Right atrium auricular region (tissue), 2 donors: Measurements from ENCODE around the gene SELENOO. TPM values are rescaled to one million over a fixed set of nuclear protein-coding genes. Genes with fewer than 3 reads are reported as not detected.
A peak's percentile ranks its signal among the peaks of the same experiment; 100 is the strongest.

Experiments
- DNase-seq: peaks from one replicate; pipeline ENCODE4 v3.0.0-alpha.2; 2019; ENCODE audit warnings: low spot score
- H3K27ac ChIP-seq, 2 donors: fragments of 200-600 bp; sonication (generic); 1 replicate in 1 of 2; 2 replicates in 1 of 2; pipeline ENCODE4 v1.5.1; 2016 to 2019
- H3K27me3 ChIP-seq, 2 donors: fragments of 200-600 bp; sonication (generic); one replicate each; pipeline versions ENCODE4 v1.5.1 to v1.6.0; 2017 to 2019
- H3K36me3 ChIP-seq: fragments of 200-600 bp; sonication (generic); one replicate; pipeline ENCODE4 v1.5.1; 2016
- H3K4me1 ChIP-seq, 2 donors: fragments of 200-600 bp; sonication (generic); one replicate each; pipeline versions ENCODE4 v1.5.1 to v1.6.0; 2017 to 2019
- H3K4me3 ChIP-seq, 2 donors: fragments of 200-600 bp; sonication (generic); 1 replicate in 1 of 2; 2 replicates in 1 of 2; pipeline ENCODE4 v1.5.1; 2017 to 2019; ENCODE audit warnings: mild to moderate bottlenecking in 1 of 2, moderate library complexity in 1 of 2
- H3K9me3 ChIP-seq, 2 donors: fragments of 200-600 bp; sonication (generic); one replicate each; pipeline ENCODE4 v1.5.1; 2019
- total RNA-seq, 2 donors: library from RNA; depleted of rRNA; stranded (reverse); fragments of >200 nt; gene quantifications; one replicate each; pipeline ENCODE4 v1.1.0, GENCODE V29; 2016
- TF ChIP-seq, protein P1 (sequence below), 2 donors: fragments of 200-600 bp; sonication (generic); IDR thresholded peaks; one replicate each; pipeline ENCODE4 v1.5.1; 2019; ENCODE audit warnings: antibody characterized with exemption in 2 of 2

The SELENOO gene
- total RNA-seq, 2 donors from 2014 or later, result 18.0 to 20.0 TPM

DNA sequence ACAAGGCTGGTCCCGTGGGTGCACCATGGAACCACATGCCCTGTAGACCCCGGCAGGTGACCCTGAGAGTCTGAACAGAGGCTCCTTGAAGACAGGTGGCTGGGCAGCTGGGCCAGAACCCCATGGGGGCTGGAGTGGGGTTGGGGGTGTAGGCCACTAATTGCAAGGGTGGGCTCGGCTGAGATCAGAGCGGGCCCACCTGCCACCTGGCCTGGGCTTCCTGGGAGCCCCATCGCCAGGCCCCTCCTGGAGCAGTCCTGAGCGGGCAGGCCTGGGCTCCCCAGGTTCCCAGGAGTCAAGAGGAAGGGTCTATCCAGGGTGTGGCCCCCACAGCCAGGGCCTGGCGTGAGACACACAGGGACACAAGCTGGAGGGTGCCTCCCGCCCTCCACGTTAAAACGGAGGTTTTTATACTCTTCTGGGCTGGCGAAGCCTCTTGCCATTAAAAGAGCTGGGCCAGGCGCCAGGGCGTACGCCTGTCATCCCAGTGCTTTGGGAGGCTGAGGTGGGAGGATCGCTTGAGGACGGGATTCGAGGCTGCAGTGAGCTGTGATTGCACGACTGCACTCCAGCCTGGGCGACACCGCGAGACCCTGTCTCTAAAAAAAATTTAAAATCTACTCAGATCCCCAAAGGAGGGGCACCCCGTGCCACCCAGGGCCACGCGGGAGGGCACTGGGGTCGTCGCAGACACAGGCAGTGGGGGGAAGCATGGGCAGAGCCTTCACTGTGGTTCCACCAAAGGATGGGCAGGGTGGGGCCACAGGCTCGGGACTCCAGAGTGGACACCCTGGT is 19.9 kb upstream of the SELENOO start:
- TF ChIP-seq, protein P1, sequence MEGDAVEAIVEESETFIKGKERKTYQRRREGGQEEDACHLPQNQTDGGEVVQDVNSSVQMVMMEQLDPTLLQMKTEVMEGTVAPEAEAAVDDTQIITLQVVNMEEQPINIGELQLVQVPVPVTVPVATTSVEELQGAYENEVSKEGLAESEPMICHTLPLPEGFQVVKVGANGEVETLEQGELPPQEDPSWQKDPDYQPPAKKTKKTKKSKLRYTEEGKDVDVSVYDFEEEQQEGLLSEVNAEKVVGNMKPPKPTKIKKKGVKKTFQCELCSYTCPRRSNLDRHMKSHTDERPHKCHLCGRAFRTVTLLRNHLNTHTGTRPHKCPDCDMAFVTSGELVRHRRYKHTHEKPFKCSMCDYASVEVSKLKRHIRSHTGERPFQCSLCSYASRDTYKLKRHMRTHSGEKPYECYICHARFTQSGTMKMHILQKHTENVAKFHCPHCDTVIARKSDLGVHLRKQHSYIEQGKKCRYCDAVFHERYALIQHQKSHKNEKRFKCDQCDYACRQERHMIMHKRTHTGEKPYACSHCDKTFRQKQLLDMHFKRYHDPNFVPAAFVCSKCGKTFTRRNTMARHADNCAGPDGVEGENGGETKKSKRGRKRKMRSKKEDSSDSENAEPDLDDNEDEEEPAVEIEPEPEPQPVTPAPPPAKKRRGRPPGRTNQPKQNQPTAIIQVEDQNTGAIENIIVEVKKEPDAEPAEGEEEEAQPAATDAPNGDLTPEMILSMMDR (IDR thresholded peaks at IDR 0.05), result no peak
- H3K27ac ChIP-seq, result no peak overlapping the region
- peaks cover 2 to 35% of the 10 kb centered on the region in 2 donors for H3K4me1 ChIP-seq
- no peak for DNase-seq
- no peak overlapping the region for H3K4me3 ChIP-seq
- no peaks in the 10 kb centered on the region for H3K36me3 ChIP-seq
- H3K27me3 ChIP-seq, result no peaks in the 10 kb centered on the region
- no peaks in the 10 kb centered on the region for H3K9me3 ChIP-seq

GRCh38 chr22:50182176-50183081 is 18.4 kb upstream of the SELENOO start:
- Histone ChIP-seq H3K27me3 (no peaks in the 10 kb centered on the region), H3K4me3 (no peak overlapping the region), H3K27ac (peak overlapping the region; percentile 59 to 69), H3K9me3 (no peaks in the 10 kb centered on the region), H3K4me1 (peaks cover 2 to 46% of the 10 kb centered on the region in 2 donors), H3K36me3 (no peaks in the 10 kb centered on the region)
- TF ChIP-seq, protein P1 (IDR thresholded peaks at IDR 0.05), result no peak
- no peak for DNase-seq

GRCh38 chr22:50183141-50183971 is 17.5 kb upstream of the SELENOO start:
- H3K27me3 ChIP-seq, result no peaks in the 10 kb centered on the region
- no peak overlapping the region for H3K4me3 ChIP-seq
- no peaks in the 10 kb centered on the region for H3K36me3 ChIP-seq
- H3K27ac ChIP-seq, result peak overlapping the region; percentile 59 to 69
- peaks cover 2 to 41% of the 10 kb centered on the region in 2 donors for H3K4me1 ChIP-seq
- DNase-seq, result no peak
- TF ChIP-seq, protein P1 (IDR thresholded peaks at IDR 0.05), result no peak
- no peaks in the 10 kb centered on the region for H3K9me3 ChIP-seq

- Histone ChIP-seq H3K27ac (peak overlapping the region; percentile 59 to 69), H3K4me1 (peaks cover 5 to 48% of the 10 kb centered on the region in 2 donors), H3K36me3 (no peaks in the 10 kb centered on the region), H3K4me3 (peak overlapping the region; percentile 80 to 83), H3K9me3 (no peaks in the 10 kb centered on the region), H3K27me3 (no peaks in the 10 kb centered on the region)
- TF ChIP-seq, protein P1 (IDR thresholded peaks at IDR 0.05), result no peak
- peak; percentile 84 for DNase-seq
Observed at GRCh38 chr22:50184004-50184901, 16.6 kb upstream of the SELENOO start.
